Superior temporal gyrus (tissue), 1 donor: ENCODE data around the gene IQSEC1.

Experiments used
- DNase-seq: peaks from one replicate; pipeline ENCODE4 v3.0.0-alpha.2; 2016; ENCODE audit errors: extremely low spot score

The IQSEC1 gene

DNA sequence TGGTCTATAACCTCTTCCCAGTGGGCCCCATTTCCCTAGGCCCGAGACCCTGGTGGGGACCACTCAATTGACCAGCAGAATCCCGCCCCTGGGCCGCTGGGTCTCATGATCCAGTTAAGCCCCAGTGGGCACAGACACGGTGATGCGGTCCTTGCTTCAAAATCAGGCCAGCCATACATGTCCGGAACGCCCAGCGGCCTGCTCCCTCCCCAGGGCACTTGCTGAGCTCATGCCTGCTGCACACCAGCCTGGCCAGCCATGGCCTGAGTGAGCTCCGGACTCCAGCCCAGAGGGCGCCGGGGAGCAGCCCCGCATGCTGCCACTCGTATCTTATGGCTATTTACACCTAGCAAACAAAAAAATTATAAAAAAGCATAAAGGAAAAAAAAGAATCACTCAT, 34.4 kb upstream of the IQSEC1 start:
- DNase-seq: no peak

DNA sequence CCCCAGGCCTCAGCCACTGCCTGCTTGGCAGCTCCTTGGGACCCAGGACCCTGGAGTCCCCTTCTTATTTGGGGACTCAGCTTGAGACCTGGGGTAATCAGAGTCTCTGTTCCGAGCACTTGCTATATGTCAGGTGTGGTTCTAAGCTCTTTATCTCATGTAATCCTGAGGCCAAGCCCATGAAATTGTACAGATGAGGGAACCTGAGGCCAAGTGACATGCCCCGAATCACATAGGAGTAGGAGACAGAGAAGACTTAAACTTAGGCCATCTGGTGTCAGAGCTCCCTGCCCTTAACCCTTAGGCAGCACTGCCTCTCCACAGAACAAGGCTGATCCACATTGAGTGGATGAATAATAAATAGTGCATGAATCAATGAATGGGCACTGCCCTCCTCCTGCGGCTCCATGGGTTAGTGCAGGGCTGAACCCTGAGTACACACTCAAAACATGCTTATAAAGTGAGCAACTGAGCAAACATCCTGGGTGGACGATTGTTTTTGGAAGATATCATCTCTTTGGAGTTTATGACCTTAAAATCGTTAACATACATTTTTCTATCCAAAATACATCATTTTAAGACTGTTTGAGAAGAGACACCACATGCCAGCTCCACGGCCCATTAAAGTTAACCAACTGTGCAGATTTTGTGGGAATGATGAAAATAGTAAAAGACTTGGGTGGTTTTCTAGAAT, 33.2 kb upstream of the IQSEC1 start:
- DNase-seq: no peak

DNA sequence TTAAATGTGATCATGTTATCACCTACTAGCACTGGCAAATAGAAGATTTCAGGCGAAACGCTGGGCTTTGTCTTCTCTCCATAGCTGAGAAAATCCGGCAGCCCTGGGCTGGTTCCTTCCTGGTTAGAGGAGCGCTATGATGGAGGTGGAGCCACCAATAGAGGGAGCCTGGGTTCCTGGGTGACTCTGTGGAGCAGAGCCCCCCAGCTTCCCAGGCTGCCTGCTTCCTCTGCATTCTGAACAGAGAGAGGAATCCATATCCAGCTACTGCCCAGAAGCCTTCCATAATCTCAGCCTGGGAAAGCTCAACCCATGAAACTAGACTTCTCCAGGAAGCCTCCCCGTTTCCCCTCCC, 32.6 kb upstream of the IQSEC1 start:
- no peak for DNase-seq

DNA sequence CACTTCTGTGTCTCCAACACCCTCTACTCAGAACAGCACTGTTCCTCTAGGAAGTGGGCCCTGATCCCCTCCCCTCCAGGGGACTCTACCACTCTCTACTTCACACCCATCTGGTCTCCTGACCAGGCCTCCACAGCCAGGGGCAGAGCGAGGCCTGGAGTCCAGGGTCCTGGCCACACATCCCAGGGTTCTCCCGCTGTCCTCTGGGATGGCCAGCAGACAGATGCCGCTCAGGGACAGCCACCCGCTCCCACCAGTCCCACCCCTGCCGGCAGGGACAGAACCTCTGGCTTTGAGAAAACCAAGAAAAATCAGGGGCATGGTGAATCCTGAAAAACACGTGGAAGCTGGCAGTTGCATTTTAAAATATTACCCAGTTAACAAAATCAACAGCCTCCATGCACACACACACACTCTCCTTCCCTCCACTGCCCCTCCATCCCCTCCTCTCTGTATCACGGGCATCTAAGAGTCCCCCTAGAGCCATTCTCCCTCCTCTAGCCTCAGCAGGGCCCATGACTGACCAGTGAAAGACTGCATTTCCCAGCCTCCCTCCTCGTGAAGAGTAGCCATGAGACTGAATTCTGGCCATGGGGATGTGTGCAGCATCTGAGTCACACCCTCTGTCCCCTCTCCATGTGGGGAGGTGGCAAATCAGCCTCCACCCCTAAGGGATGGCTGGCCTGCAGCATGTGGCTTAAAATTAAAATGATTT, 32.1 kb upstream of the IQSEC1 start:
- DNase-seq: no peak

DNA sequence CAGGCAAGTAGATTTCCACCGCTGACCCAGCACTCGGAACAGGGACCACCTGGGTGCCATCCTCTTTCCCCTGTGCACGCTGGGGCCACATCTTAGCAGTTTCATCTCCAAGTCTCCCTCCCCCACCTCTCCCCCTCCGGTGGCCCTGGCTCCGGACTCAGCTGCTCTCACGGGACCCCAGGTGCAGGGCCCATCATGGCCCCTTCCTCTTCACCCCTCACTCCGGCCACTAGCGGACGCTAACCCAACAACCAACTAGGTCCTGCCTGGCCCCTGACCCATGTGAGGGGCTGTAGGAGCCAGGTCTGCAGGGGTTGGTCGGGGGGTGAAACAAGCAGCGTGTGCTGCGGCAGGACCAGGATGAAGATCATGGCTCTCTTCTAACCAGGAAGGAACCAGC, 31.3 kb upstream of the IQSEC1 start:
- no peak for DNase-seq

DNA sequence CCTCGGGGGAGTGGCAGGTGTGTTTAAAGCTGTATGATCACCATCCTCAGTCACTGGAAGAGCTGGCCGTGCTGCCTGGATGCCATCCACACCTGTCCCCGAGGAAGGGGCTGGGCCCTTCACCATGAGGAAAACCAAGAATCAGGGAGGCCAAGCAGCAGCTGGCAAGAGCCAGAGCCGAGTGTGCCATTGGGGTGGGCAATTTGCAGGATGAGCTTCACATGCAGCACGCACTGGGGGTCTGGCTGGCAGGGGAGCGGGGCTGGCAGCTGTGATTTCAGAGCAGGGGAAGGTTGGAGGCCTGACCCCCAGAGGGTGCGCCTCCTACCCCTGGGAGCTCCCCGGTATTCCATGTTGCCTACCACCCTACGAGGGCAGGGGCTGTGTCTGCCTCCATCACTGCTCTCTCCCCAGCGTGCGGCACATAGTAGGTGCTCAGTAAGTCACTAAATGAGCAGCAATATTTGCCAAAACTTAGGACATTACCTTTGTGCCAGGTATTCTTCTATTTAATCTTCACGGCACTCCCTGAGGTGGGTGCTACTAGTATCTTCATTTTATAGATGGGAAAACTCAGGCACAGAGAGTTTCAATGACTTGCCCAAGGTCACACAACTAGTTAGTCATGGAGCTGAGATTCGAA, 30.3 kb upstream of the IQSEC1 start:
- no peak for DNase-seq

DNA sequence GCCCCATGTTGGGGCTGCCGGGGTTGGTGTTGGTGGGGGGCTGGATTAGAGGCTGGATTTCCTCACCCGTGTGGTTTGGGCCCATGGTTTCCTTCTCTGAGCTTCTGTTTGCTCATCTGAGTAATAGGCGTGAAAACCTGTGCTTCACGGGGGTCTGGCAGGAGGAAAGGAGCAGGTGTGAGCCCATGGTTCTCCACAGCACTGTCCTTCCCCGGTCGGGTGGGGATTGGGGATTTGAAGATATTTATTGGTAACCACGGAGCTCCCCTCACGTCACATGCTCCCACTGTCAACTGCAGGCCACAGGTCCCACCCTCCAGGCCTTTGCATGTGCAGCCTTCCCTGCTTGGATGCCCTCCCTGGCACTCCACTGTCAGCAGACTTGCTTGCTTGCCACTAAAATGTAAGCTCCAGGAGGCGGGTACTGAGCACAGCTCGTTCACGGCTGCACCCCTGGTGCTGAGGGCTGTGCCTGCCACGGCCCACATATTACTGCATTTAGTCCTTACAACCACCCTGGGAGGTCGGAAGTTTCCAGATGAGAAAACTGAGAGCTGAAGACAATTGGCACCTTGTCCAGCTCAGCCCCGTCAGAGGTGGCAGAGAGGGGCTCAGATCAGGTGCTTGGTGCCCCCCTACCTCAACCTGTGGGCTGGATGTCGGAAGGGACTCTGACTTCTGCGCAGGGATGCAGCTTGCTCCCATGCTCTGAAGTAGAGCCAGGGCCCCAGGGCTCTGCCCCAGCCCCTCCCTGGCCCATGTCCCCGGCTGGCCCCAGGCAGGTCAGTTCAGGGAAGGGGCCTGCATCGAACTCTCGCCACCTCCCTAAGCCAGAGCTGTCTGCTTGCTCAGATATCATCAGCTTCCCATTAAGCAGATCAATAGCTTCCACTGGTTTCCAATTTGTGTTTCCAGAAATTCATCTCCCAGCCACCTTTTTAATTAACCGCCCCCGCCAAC, 29.4 kb upstream of the IQSEC1 start:
- no peak for DNase-seq

DNA sequence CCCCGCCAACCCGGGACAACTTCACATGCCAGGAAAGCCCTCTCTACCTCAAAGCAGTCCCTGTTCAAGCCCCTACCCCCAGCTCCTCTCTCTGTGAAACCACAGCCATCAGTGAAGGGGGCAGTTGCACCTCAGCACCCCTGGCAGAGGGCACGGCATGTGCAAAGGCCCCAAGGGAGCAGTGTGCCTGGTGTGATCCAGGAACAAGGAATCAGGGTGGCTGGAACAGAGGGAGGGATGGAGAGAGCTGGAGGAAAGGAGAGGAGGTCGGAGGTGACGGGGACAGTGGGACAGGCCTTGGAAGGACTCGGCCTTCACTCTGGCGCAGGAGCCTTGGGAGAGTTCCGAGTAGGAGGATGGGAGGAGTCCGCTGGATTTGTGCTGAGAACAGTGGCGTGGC, 26.5 kb upstream of the IQSEC1 start:
- no peak for DNase-seq

DNA sequence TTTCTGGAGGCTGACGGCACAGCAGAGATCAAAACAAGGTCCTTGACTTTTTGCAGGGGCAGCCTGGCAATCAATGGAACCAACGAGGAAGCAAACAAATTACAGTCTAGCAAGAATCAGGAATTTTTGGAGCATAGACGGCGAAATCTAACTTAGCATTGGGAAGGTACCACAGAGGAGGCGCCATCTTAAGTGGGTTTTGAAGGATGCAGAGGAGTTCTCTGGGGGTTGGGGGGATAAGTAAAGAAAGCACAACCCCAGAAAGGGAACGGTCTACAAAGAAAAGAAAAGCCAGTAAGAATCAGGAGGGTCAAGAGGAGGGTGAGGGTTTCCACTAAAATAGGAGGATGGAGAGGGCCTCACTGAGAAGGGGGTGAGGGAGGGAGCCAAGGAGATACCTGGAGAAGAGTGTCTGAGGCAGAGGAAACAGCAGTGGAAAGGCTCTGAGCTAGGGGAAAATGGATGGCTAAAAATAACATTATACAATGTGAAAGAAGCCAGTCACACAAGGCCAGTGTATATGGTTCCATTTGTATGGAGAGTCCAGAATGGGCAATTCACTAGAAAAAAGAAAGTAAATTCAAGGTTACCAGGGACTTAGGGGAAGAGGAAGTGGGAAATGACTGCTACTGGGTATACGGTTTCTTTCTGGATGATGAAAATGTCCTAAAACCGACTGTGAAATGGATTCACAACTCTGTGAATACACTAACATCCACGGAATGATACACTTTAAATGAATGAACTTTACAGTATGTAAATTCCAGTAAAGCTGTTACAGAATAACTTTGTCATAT, 25.2 kb upstream of the IQSEC1 start:
- DNase-seq: no peak

DNA sequence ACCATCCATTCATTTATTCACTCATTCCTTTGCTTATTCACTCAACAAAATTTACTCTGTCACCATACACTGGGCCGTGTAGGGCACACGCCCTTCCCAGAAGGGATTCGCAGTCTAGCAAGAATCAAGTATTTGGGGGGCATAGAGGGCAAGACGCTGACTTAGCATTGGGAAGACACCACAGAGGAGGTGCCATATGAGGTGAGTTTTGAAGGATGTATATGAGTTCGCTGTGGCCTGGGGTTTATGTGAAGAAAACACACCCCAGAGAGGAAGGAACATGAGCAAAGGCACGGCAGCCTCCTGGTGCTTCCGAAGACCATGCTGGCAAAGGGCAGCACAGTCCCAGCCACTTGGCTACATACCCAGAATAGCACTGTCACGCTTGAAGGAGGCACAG, 23.1 kb upstream of the IQSEC1 start:
- DNase-seq: no peak

DNA sequence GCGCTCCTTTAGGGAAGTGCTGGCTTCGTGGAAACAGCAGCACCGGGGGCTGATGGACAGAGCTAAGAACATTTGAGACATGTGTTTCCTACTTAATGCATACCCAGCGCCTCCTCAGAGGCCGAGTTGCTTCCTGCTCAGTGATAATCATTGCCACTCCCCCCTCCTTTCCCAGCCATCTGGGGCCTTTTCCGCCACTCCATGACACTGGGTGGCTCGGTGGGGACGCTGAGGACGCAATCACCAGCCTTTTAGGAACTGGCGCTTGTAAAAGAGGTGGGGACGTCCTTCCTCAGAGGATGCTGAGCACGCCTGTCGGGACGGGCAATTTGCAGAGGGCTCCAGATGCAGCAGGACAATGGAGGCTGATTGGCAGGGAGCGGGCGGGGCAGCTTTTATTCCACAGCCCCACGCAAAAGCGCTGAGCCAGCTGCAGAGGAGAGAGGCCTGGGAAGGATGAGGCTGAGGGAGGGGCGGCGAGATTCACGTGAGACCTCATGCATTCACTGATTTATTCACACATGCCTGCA, 22.2 kb upstream of the IQSEC1 start:
- peak; percentile 38 for DNase-seq

DNA sequence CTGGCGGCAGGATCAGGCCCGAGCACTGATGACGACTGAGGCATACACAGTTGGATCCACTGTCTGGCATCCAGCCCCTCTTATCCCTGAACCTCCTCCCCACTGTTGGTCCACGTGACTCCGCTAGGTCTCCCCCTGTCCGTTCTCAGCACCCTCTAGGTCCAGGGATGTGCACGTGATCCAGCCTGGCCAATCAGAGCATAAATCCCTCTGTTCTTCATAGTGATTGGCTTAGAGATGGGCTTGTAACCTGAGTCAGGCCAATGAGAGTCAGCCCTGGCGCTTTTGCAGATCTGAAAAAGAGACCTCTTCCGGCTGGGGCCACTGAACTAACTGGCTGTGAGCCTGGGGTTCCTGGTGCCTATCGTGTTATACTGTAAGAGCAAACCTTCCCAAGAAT, 20.5 kb upstream of the IQSEC1 start:
- DNase-seq: no peak

DNA sequence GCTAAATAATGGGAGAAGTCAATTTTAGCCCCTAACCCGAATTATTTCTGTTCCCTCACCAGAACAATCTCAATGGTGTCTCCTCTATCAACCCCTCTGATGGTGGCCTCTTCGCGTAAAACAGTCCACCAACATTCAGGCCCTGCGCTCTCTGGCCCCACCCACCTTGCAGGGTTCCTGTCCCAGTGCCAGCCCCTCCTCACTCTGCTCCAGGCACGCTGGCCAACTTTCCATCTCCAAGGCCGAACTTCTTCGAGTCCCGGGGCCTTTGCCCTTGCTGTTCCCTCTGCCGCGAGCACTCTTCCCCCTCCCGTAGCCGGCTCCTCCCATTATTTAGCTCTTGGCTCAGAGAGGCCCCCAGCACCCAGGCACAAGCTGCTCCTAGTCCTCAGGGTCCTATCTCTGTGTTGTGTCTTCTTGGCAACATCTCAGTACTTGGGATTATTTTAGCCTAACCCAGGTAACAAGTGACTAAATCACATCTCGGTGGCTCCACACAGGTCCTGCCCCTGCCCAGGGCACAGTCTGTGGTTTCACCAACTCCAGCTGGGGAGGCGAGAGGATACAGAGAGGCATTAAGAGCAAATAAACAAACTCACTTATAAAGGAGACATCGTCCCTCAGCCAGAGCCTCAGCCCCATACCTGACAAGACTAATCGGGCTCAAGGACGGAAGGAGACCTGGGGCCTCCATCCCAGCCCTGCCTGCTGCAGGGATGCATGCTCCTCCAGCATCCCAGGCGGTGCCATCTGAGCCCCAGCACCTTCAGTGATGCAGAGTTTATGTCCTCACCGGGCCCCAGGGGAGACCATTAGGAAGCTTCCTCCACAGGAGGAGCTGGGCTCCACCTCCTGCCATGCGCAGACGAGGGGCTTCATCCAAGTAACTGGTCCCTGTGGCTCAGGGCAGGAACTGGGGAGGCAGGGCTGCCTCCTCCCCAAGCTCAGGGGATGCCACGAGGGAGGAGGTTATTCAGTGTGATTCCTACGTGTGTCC, 19.7 kb upstream of the IQSEC1 start:
- no peak for DNase-seq

DNA sequence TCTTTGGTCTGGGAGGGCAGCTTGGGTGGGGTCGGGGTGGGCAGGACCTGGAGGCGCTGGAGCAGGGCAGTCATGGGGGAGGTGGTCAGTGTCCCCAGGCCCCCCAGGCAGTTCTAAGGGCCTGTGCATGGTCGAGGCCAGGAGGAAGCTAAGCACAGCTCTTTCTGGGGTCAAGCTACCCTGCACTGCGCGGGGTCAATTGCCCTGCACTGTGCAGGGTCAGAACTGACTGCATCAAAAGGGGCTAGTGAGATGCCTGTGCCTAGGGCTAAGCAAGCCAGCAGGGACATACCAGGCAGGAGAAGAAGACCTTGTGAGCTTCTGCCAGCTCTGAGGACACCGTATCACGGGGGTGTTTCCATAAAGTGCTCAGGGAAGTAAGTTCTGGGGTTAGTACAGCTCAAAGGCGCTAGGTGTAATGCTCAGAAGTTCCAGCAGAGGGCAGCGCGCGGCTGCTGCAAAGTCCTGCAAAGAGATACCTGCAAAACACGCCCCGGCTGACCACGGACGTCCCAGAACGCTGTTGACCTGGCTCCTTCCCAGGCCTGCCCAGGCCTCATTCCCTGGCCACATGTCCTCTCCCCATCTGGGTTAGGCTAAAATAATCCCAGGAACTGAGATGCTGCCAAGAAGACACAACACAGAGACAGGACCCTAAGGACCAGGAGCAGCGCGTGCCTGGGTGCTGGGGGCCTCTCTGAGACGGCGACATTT, 18.8 kb upstream of the IQSEC1 start:
- peak; percentile 91 for DNase-seq

DNA sequence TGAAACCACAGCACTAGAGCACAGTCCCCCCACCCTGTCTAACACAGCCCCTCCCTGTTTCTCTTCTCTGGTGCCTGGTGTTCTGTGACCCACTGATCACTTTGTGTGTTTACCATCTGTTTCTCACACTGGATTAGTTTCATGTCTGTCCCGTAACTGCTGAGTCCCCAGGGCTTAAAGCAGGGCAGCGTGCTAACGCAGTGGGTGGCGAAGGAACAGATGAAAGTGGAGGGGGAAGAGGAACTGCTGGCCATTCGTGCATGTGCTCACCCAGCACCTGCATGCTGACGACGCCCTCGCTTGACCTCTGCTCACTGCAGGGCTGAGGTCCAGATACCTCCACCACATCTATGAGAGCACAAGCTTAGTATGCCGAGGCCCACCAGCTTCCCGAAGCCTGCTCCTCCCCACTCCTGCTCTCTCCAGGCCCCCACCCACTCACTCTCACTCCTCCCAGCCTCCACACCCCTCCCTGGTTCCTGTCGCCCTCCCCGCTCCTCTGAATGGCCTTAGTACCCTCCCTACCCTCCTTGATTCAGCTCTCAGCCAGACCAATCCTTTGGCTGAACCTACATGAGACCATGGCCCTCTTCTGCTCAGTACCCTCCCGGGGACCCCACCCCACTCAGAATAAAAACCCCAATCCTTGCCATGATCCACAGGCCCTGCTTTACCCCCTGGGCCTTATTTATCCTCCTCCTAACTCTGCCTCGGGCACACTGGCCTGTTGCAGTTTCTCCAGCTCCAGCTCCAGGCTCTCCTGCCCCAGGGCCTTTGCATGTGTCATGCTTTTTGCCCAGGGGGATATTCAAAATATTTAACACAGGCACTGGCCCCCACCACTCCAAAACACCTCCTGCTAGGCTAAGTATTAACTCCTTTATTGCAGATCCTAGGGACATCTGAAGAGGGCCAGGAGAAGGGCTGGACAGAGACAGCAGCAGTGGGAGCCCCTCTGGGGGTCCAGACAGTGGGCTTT, 15.1 kb upstream of the IQSEC1 start:
- no peak for DNase-seq

DNA sequence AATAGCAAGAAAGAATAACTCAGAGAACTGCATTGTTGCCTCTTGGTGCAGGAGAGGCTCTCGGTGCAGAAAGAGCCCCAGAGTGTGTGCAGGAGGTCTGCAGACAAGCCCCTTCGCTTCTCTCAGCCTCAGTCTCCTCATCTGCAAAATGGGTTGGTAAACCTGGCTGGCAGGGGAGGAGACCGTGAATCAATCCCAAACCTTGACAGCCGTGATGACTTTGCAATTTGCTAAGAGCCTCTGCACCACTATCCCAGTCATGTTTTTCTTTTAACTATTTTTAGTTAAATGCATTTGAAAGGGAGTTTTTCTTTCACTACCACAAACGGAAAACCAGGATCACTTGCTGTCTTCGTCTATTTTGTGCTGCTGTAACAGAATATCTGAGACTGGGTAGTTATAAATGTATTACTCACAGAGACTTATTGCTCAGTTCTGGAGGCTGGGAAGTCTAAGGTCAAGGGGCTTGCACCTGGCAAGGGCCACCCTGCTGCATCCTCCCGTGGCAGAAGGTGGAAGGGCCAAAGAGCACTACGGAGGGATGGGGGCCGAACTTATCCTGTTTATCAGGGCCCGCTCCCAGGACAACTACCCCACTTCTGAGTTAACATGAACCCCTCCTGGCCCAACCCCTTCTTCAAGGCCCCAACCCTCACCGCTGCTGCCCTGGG, 14.2 kb upstream of the IQSEC1 start:
- no peak for DNase-seq

DNA sequence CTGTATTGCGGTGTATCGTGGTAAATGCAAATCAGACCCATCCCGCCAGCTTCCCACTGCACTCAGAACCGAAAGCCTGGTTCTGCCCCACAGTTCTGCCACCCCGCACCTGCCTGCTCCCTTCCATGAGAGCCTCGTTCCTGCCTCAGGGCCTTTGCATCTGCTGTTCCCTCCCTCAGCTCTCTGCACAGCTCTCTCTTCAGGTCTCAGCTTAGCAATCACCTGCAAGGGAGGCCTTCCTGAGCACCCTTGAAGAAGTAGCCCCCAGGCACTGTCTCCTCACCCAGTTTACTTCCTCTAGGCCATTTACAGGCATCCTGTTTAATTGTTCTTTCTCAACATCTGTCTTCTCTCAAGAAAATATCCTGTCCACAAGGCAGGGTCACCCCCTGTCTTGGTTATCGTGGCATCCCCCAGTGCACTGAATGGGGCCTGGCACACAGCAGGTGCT, 13.3 kb upstream of the IQSEC1 start:
- no peak for DNase-seq
